Mesodermal cell (in vitro differentiated cells): ENCODE results near the gene LRRC27.

Experiments used
- H3K27ac ChIP-seq: 2 replicates; pipeline ENCODE4 v1.7.0; 2013; ENCODE audit warnings: mild to moderate bottlenecking, low read depth, low read length, moderate library complexity; ENCODE audit not compliant: severe bottlenecking
- H3K36me3 ChIP-seq: 2 replicates; pipeline ENCODE4 v1.7.1; 2013; ENCODE audit warnings: mild to moderate bottlenecking, low read length, moderate library complexity; ENCODE audit not compliant: control insufficient read depth, insufficient read depth
- H3K4me1 ChIP-seq: one replicate; pipeline ENCODE4 v1.7.1; 2013; ENCODE audit warnings: mild to moderate bottlenecking, low read length; ENCODE audit not compliant: insufficient read depth, control insufficient read depth, poor library complexity, severe bottlenecking
- H3K4me3 ChIP-seq: 2 replicates; pipeline ENCODE4 v1.7.0; 2013; ENCODE audit warnings: low read length, control low read depth, mild to moderate bottlenecking; ENCODE audit not compliant: insufficient read depth, poor library complexity, severe bottlenecking; ENCODE audit errors: extremely low read depth
- H3K9me3 ChIP-seq: 2 replicates; pipeline ENCODE4 v1.7.1; 2013; ENCODE audit warnings: mild to moderate bottlenecking, low read length, moderate library complexity; ENCODE audit not compliant: control insufficient read depth
- WGBS, 2 experiments: methylation state at CpG; one replicate each; pipeline ENCODE4 v1.1.5; 2013; ENCODE audit warnings: missing lambda C conversion rate in 2 of 2; ENCODE audit not compliant: insufficient coverage in 2 of 2; 5-methylcytosine and 5-hydroxymethylcytosine counted together

LRRC27 gene

DNA sequence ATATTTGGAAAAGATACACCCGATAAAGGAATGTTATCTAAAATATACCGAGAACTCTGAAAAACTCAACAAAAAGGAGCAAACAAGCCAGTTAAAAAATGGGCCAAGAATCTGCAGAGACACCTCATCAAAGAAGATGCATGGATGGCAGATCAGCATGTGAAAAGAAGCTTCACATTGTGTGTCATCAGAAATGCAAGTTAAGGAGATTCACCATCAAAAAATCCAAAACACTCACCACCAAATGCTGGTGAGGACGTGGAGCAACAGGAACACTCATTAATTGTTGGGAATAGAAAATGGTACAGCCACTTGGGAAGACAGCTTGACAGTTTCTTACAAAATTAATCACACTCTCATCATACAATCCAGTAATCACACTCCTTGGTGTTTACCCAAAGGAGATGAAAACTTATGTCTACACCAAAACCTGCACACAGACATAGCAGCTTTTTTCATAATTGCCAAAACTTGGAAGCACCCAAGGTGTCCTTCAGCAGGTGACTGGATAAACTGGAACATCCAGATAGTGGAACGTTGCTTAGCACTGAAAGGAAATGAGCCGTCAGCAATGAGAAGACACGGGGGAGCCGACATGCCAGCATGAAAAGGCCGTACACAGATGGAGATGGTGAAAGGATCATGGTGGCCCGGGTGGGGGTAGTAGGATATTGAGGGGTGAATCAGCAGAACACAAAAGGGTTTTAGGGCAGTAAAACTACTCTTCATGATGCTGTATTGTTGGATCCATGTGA is 37.1 kb downstream of the LRRC27 start:
- Histone ChIP-seq H3K36me3 (peaks cover 19% of the 10 kb centered on the region), H3K27ac (no peak overlapping the region), H3K4me3 (no peak overlapping the region), H3K9me3 (no peaks in the 10 kb centered on the region), H3K4me1 (peaks cover 2% of the 10 kb centered on the region)
- WGBS, 2 experiments, result 77 to 91% methylated on average over 6 to 8 of the region's 9 CpGs

DNA sequence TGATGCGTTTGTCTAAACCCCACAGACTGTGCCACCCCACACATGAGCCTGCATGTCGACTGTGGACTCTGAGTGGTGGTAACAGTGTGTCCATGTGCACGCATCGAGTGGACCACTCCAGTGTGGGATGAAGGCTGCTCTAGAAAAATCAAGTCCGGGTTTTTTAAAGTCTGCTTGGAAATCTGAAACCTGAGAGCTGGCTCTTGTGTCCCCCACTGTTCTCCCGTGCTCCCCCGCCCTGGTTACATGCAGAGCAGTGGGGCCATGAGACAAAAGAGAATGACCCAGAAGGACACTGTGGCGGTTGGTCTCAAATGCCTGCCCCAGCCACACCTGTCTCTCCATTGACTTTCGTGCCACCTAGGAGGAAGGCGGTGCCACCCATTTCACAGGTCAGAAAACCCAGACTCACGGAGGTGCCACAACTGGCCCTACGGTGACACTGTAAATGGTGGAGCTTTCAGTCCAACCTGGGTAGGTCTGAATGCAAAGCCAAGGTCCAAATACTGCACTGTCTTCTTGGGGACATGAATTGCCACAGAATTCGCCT is 37.7 kb downstream of the LRRC27 start:
- no peaks in the 10 kb centered on the region for H3K9me3 ChIP-seq
- H3K4me1 ChIP-seq, result peaks cover 2% of the 10 kb centered on the region
- WGBS, 2 experiments, result 87 to 88% methylated on average over 11 to 13 of the region's 13 CpGs
- H3K4me3 ChIP-seq, result no peak overlapping the region
- H3K27ac ChIP-seq, result no peak overlapping the region
- peaks cover 19% of the 10 kb centered on the region for H3K36me3 ChIP-seq

DNA sequence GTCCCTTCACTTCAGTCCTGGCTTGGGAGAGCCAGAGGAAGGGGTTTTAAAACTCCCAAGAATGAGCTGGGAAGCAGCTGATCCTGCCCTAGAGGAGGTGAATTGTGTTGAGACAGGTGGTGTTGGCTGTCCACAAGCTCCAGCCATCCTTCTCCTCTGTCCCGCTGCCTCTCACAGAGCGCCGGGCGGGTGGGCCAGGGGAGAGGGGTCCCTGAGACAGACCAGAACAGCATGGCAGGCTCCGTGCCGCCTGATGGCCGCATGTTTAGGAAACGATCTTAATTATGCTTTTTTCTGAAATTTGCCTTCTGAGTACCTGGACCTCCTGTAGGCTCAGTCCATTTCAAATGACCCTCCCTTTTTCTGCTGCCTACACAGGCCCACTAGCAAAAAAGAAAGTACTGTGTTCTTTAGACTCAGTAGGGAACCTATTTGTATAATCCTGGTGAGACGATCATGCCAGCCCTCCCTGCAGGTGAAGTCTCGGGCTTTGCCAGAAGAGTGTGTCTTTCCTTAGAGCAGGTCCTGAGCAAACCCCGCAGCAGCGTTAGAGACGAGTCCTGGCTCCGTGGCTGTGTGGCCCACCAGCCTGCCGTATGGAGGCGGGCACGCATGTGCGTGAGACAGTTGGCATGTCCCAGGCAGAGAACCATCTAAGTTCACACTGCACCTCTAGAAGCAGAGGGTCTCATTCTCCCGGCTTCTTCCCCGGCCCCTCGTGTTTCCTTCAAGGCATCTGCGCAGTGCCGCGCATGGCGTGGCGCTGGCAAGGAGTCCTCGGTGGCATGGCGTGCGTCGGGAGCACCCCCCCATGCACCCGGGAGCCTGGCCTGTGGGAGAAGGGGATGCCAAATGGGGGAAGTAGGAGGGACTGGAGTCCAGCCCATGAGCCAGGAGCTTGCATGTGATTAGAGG is 38.7 kb downstream of the LRRC27 start:
- H3K4me1 ChIP-seq, result peaks cover 2% of the 10 kb centered on the region
- no peak overlapping the region for H3K27ac ChIP-seq
- no peaks in the 10 kb centered on the region for H3K9me3 ChIP-seq
- no peak overlapping the region for H3K4me3 ChIP-seq
- peaks cover 12% of the 10 kb centered on the region for H3K36me3 ChIP-seq
- 88 to 97% methylated on average over 18 to 31 of the region's 31 CpGs for WGBS, 2 experiments

DNA sequence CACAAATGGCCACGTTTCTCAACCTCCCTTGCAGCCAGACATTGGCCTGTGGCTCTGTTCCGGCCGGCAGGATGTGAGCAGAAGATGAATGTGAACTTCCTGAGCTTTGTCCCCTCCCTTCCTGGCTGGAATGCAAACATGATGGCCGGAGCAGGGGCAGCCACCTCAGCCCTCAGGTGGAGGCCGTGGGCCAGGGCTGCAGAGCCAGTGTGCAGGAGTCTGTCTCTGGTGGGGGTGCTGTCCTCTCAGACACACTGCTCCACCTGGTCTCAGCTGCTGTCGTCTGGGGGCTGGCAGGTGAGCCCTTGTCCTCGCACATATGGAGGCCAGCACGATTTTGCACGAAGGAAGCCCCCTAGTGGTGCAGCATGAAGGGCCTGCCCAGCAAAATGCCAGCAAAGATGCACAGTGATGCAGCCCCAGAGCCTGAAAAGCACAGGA is 39.7 kb downstream of the LRRC27 start:
- Histone ChIP-seq H3K36me3 (peaks cover 3% of the 10 kb centered on the region), H3K27ac (no peak overlapping the region), H3K9me3 (no peaks in the 10 kb centered on the region), H3K4me3 (no peak overlapping the region), H3K4me1 (peaks cover 2% of the 10 kb centered on the region)
- 62 to 91% methylated on average over 4 to 5 of the region's 9 CpGs for WGBS, 2 experiments

DNA sequence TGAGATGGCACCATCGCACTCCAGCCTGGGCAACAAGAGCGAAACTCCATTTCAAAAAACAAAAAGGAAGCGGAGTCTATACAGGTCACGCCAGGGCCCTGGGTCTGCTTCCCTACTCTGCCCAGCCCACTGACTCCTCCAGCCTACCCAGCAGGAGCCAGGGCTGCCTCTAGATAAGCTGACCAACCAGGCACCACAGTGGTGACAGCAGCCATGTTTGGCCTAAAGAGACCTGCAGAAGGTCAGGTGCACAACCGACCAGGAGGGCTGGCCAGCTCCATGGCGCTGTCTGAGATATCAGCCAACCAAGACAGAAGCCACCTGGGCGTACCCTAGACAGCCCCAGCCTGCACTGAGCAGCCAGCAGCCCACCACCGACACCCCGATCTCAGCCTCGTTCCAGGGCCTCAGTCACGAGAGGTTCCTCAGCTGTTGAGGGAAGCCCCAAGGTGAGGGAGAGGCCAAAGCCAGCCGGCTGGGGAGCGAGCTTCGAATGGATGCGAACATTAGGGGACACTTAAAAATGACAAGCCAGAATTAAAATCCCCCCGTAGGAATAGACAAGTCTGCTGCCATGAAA is 40.6 kb downstream of the LRRC27 start:
- Histone ChIP-seq H3K4me1 (peaks cover 2% of the 10 kb centered on the region), H3K36me3 (no peaks in the 10 kb centered on the region), H3K27ac (no peak overlapping the region), H3K9me3 (no peaks in the 10 kb centered on the region), H3K4me3 (no peak overlapping the region)
- WGBS, 2 experiments, result 93 to 95% methylated on average over 15 to 16 of the region's 16 CpGs

DNA sequence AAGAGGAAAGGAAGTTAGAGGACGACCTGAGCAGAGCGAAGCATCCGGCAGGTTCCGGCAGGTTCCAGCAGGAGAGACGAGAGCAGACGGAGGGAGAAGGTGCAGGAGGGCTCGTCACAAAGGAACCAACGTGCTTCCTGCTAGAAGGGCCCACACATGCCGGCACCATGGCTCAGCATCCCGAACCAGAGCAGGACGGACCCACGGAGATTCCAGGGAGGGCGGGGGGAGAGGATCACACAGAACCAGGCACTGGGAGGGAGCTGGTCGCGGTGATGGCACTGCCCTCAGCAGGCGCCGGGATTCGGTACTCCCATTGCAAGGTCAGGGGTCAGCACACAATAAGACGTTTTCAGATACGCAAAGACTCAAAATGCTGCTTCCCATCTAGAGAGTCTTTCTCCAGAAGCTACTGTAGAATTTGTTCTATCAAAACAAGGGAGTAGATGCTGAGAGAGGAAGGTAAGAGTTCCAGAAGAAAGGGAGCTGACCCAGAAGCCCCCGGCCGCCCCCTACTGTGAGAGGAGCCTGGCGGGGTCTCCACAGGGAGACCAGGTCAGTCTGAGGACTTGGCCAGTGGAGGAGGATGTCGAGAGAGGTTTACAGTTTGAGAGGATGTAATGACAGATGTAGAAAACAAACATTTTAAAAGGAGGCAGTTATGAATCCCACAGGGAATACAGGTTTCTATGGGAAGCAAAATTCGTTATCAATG is 41.4 kb downstream of the LRRC27 start:
- no peak overlapping the region for H3K27ac ChIP-seq

DNA sequence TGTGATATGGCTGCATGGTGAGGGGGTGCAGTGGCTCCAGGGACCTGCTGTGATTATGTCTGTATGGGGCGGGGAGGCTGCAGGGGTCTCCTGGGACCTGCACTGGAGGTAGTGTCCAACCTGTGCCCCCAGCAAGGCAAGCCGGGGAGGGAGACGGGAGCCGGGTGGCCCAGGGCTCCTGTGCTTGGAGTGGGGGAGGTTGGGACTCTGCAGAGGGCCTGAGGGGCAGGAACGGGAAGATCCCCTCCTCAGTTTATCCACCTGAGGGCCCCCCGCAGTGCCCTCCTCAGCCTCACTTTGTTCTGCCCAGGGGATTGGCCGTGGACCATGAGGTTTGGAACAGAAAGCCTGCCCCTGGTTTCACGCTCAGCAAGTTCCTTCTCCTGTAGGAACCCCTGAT is 42.2 kb downstream of the LRRC27 start:
- 71 to 92% methylated on average over 3 to 6 of the region's 8 CpGs for WGBS, 2 experiments
- Histone ChIP-seq H3K9me3 (no peaks in the 10 kb centered on the region), H3K36me3 (no peaks in the 10 kb centered on the region), H3K27ac (no peak overlapping the region), H3K4me3 (no peak overlapping the region), H3K4me1 (no peaks in the 10 kb centered on the region)

More for the DNA sequence above, 41.4 kb downstream of the LRRC27 start:
- Histone ChIP-seq H3K4me1 (peaks cover 2% of the 10 kb centered on the region), H3K4me3 (no peak overlapping the region), H3K9me3 (no peaks in the 10 kb centered on the region), H3K36me3 (no peaks in the 10 kb centered on the region)
- WGBS, 2 experiments, result 91% methylated on average over 25 of the region's 25 CpGs

DNA sequence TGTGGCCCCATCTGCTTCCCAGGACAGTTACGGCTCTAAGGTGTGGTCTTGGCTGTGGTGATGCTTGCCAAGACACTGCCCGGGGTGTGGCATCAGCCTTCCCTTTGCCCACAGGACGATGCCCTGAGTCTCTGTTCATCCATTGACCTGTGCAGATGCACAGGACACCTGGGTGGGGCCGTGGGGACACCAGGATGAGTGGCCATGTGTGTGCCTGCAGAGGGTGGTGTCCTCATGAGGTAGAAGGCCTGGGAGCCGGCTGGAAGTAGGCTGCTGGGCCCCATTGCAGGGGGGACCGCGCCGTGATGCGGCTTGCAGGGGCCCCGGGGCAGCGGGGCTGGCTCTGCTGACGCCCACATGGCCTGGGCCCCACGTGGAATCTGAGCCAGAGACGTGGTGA is 42.6 kb downstream of the LRRC27 start:
- no peak overlapping the region for H3K4me3 ChIP-seq
- 94 to 100% methylated on average over 6 to 14 of the region's 14 CpGs for WGBS, 2 experiments
- no peaks in the 10 kb centered on the region for H3K4me1 ChIP-seq
- H3K36me3 ChIP-seq, result no peaks in the 10 kb centered on the region
- no peak overlapping the region for H3K27ac ChIP-seq
- H3K9me3 ChIP-seq, result no peaks in the 10 kb centered on the region

DNA sequence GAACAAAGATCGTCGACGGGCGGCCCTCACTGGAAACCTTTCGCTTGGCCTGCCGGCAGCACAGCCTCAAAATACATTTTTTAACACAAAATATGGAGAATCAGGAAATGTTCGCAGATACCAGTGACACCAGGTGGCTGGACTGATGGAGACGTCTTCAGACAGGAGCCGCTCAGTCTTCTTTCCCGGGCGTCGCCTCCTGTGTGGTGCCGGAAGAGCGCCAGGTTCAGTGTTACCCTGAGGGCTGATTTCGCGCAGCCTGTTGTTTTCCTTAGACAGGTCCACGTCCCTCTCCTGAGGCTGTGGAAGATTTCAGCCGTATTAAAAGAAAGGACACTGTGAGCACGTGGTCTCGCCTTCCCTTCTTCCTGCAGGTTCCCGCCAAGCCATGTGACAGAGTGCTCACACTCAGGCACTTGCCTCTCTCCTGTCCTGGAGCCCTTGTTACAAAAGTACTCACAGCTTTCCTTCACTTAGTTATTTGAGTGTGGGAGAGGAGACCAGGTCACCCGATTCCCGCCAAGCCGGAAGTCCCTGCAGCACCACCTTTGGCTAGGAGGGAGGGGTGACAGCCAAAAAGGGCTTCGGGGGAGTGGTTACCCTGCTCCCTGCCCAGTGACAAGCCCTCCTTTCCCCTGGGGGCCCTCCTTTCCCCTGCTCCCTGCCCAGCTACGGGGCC is 43.3 kb downstream of the LRRC27 start:
- Histone ChIP-seq H3K27ac (no peak overlapping the region), H3K4me1 (no peaks in the 10 kb centered on the region), H3K4me3 (no peak overlapping the region), H3K9me3 (no peaks in the 10 kb centered on the region), H3K36me3 (no peaks in the 10 kb centered on the region)
- 83 to 90% methylated on average over 18 to 21 of the region's 26 CpGs for WGBS, 2 experiments
